BLaER1 (cell line): ENCODE data around the gene CDH4.

Experiments
- H3K27ac ChIP-seq: shearing (Covaris generic); formaldehyde crosslinking; 2 replicates; pipeline ENCODE4 v1.8.1; 2022
- H3K27me3 ChIP-seq: shearing (Covaris generic); formaldehyde crosslinking; 2 replicates; pipeline ENCODE4 v1.8.1; 2022
- H3K36me3 ChIP-seq: shearing (Covaris generic); formaldehyde crosslinking; 2 replicates; pipeline ENCODE4 v1.8.1; 2022
- H3K4me1 ChIP-seq: shearing (Covaris generic); formaldehyde crosslinking; 2 replicates; pipeline ENCODE4 v1.8.1; 2022
- H3K4me2 ChIP-seq: shearing (Covaris generic); formaldehyde crosslinking; 2 replicates; pipeline ENCODE4 v1.8.1; 2022
- H3K4me3 ChIP-seq: shearing (Covaris generic); formaldehyde crosslinking; 2 replicates; pipeline ENCODE4 v1.8.1; 2022
- H3K9ac ChIP-seq: shearing (Covaris generic); formaldehyde crosslinking; 2 replicates; pipeline ENCODE4 v1.8.1; 2022
- H3K9me3 ChIP-seq: shearing (Covaris generic); formaldehyde crosslinking; 2 replicates; pipeline ENCODE4 v1.8.1; 2022
- H4K20me1 ChIP-seq: shearing (Covaris generic); formaldehyde crosslinking; 2 replicates; pipeline ENCODE4 v1.8.1; 2022
- Cebpa-rat ChIP-seq: shearing (Covaris generic); IDR thresholded peaks from 2 replicates; pipeline ENCODE4 v1.8.1; 2022

Gene CDH4

GRCh38 chr20:61873651-61874420, 621.8 kb downstream of the CDH4 start:
- Histone ChIP-seq H3K27me3 (no peaks in the 10 kb centered on the region), H3K27ac (no peak overlapping the region), H3K36me3 (no peaks in the 10 kb centered on the region), H4K20me1 (no peaks in the 10 kb centered on the region), H3K9me3 (no peaks in the 10 kb centered on the region), H3K4me3 (no peak overlapping the region), H3K9ac (no peak overlapping the region), H3K4me1 (peaks cover 14% of the 10 kb centered on the region), H3K4me2 (no peak overlapping the region)
- no peak for TF ChIP-seq Cebpa-rat

DNA sequence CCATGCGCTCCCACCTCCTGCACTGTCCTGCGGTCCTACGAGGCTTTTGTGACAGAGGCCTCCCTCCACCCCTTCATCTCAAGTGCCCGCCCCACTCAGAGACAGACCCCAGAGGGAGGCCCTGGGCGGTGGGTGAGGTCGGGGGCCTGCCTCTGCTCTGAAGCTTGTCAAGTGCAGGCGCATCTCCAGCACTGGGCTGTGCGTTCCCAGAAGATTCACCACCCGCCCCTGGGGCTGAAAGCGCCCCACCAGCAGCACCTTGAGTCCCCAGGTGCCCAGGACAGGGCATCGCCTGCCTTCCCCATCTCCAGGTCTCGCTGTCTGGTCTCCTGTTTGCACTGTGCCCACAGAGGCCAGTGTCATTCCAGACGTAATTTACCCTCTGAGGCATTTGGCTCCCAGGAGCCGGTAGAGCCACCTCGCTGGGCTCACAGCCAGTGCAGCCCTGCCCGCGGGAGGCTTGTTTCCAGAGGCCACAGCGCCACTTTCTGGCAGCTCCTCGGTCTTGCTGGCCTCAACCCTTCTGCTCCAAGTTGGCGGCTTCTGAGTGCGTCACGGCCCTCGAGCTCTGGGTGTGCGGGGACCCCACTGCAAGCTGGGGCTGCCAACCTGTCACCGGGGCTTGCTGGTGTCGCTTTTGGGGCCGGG, 622.5 kb downstream of the CDH4 start:
- no peak overlapping the region for H3K4me2 ChIP-seq
- H4K20me1 ChIP-seq, result no peaks in the 10 kb centered on the region
- H3K9ac ChIP-seq, result no peak overlapping the region
- H3K4me1 ChIP-seq, result peaks cover 18% of the 10 kb centered on the region
- no peak for TF ChIP-seq Cebpa-rat
- H3K4me3 ChIP-seq, result no peak overlapping the region
- no peak overlapping the region for H3K27ac ChIP-seq
- H3K36me3 ChIP-seq, result no peaks in the 10 kb centered on the region
- no peaks in the 10 kb centered on the region for H3K9me3 ChIP-seq
- no peaks in the 10 kb centered on the region for H3K27me3 ChIP-seq

DNA sequence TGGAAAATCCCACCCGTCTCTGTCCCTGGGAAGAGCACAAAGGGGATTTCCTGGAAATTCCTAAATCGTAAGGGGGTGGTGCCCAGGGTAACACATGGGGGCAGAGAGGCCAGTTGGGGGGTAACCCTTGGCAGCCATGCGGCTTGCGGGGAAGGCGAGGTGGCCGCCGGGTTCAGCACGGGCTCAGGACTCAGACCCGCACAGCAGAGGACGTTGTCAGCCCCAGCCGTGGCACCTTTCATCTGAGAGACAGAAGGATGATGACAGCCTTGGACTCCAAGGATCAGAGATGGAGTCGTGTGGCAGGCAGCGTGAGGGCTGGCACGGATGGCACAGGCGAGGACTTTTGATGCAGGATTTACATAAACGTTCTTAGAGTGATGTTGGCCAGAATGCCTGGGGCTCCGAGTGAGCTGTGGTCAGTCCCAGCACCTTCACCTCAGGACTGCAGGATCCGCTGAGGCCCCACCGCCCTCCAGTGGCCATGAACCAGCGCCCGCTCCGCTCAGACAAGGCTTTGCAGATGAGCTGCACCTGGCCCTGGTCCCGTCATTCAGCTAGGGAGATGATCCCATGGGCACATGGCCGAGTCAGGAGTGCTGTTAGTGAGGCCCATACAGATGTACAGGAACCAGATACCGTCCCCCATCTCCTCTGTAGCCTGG, 623.3 kb downstream of the CDH4 start:
- H3K4me2 ChIP-seq, result no peak overlapping the region
- no peaks in the 10 kb centered on the region for H3K27me3 ChIP-seq

DNA sequence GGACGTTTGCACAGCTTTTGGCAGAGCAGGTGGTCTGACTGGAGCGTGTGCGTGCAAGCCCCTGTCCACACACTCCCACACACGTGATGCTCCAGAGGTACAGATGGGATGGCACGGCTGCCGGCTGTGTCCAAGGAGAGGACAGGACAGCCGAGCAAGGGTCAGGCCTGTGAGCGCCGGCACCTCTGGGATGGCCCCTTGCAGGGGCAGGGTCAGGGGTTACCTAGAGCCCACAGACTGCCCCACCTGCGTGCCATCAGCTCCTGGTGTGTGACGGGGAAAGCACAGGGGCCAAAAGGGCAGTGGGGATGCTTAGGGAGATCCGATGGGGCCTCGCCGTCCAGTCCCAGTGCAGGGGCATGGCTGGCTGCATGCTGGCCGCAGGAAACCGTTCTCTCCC, 623.9 kb downstream of the CDH4 start:
- H3K4me2 ChIP-seq, result no peak overlapping the region
- no peak for TF ChIP-seq Cebpa-rat
- H4K20me1 ChIP-seq, result no peaks in the 10 kb centered on the region
- no peaks in the 10 kb centered on the region for H3K27me3 ChIP-seq
- H3K27ac ChIP-seq, result no peak overlapping the region
- no peaks in the 10 kb centered on the region for H3K9me3 ChIP-seq
- no peak overlapping the region for H3K4me3 ChIP-seq
- H3K36me3 ChIP-seq, result no peaks in the 10 kb centered on the region
- no peak overlapping the region for H3K9ac ChIP-seq
- H3K4me1 ChIP-seq, result peaks cover 10% of the 10 kb centered on the region

More for the DNA sequence above, 623.3 kb downstream of the CDH4 start:
- Histone ChIP-seq H3K9ac (no peak overlapping the region), H4K20me1 (no peaks in the 10 kb centered on the region), H3K27ac (no peak overlapping the region), H3K4me3 (no peak overlapping the region), H3K9me3 (no peaks in the 10 kb centered on the region), H3K36me3 (no peaks in the 10 kb centered on the region), H3K4me1 (peaks cover 14% of the 10 kb centered on the region)
- TF ChIP-seq Cebpa-rat, result no peak

DNA sequence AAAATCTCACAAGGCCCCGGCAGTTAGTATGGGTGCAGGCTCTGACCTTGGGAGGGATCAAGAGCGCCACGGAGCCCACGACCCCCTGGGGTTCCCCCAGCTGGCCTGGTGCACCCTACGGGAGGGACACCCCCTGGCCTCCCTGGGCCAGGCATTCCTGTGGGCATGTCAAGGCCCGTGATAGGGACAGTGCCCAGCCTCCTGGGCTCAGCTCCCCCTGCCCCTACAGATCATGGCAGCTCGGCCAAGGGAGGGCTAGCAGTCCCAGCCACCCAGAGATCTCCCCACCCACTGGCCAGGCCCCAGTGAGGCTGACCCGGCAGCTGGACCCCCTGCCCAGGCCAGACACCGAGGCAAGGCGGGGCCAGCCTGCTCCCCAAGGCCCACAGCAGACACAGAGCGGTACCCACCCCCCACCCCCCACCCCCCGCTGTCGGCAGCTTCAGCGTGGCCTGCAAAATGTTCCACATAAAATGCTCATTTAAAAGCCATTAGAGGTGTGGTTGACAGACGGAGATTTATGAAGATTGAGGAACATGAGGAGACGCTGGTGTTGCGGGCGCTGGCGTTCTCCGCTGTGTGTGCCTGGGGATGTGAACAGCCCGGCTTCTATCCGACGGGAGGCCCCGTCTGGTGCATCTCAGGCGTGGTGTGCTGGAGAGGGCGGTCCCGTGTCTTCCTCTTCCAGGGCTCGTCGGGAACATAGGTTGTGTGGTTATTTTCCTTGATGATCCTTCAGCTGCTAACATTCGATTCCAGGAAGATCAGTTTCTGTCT, 625.1 kb downstream of the CDH4 start:
- Histone ChIP-seq H3K27ac (no peak overlapping the region), H3K4me1 (peaks cover 21% of the 10 kb centered on the region), H3K9ac (no peak overlapping the region), H3K36me3 (no peaks in the 10 kb centered on the region), H3K4me3 (no peak overlapping the region), H4K20me1 (no peaks in the 10 kb centered on the region), H3K27me3 (no peaks in the 10 kb centered on the region), H3K9me3 (no peaks in the 10 kb centered on the region), H3K4me2 (no peak overlapping the region)
- TF ChIP-seq Cebpa-rat, result no peak

DNA sequence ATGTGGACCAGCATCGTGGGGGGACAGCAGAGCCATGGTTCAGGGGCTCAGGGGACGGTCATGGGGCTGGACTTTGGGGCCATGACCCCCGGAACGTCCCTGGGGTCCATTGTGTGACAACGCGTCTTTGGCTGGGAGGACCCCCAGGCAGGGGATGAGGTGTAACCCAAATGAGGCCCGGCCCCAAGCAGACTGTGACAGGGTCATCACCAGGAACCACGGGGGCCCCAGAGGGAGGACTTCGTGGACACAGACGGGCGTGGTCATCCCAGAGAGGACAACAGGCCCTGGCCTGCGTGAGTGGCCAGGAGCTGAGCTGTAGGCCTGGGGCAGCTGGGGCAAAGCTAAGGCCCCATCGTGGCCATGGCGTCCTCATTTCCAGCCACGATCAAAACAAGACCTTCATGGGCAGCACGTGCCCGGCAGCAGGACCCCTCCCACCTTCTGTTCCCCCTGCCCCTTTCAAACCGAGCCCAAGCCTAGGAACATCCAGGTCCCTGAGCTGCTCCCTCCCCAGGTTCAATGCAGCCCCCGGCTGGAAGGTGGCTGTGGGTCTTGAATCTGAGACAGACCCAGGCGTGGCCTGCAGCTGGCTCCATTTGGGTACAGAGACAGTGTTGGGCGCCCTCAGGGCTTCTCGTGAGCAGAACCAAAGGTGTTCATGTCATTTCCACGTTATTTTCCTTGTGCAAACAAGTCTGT, 625.9 kb downstream of the CDH4 start:
- Histone ChIP-seq H3K4me1 (peaks cover 28% of the 10 kb centered on the region), H4K20me1 (no peaks in the 10 kb centered on the region), H3K27me3 (no peaks in the 10 kb centered on the region), H3K36me3 (no peaks in the 10 kb centered on the region), H3K9ac (no peak overlapping the region), H3K9me3 (no peaks in the 10 kb centered on the region), H3K4me2 (no peak overlapping the region), H3K27ac (no peak overlapping the region), H3K4me3 (no peak overlapping the region)
- TF ChIP-seq Cebpa-rat, result no peak

DNA sequence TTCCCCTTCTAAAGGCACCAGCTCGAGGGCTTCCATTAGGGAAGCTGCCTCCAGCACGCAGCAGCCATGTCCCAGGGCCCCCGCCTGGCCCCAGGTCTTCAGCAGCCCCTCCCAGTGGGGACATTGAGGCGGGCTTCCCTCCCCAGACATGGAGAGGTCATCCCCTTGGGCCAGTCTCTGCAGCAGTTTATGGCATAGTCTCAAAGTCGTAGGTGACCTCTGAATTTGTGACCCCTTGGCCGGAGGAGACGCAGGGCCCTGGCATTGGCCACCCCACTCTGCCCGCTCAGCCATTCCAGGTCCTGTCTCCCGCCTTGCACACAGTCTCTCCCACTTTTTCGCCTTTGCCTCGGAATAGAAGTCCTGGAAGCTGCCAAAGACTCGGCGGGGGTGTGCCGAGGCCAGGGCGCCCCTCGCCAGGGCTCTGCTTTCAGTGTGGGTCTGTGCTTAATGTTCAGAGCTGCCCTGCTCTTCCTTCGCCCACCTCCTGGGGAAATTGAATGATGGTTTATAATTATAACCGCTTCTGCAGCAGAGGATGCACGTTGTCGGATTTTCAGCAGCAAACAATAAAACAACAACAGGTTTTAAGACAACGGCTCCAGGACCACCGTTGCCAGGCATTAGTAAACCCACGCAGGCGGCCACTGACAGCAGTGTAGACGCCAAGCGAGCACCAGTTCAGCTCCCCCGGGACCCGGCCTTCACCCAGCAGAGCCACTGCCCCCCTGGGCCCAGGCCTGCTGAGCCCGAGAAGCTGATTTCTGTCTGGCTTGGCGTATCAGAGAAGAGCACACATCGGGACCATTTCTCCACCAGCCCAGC, 626.6 kb downstream of the CDH4 start:
- Histone ChIP-seq H3K36me3 (no peaks in the 10 kb centered on the region), H3K4me3 (no peak overlapping the region), H4K20me1 (no peaks in the 10 kb centered on the region), H3K4me2 (peak overlapping the region; percentile 11; the same call in 1 of the 2 replicates), H3K9ac (no peak overlapping the region), H3K27me3 (no peaks in the 10 kb centered on the region), H3K9me3 (no peaks in the 10 kb centered on the region), H3K4me1 (peaks cover 36% of the 10 kb centered on the region), H3K27ac (no peak overlapping the region)
- TF ChIP-seq Cebpa-rat, result no peak

- Histone ChIP-seq H3K27ac (no peak overlapping the region), H3K4me2 (peak overlapping the region; percentile 11; the same call in 1 of the 2 replicates), H3K36me3 (no peaks in the 10 kb centered on the region), H4K20me1 (no peaks in the 10 kb centered on the region), H3K9ac (no peak overlapping the region), H3K27me3 (no peaks in the 10 kb centered on the region), H3K4me1 (peaks cover 42% of the 10 kb centered on the region), H3K4me3 (no peak overlapping the region), H3K9me3 (no peaks in the 10 kb centered on the region)
- TF ChIP-seq Cebpa-rat, result no peak
These were observed 627.2 kb downstream of the CDH4 start for GRCh38 chr20:61879303-61879620.
